ENCODE data around the gene RNASEH2B.

RNASEH2B gene

DNA sequence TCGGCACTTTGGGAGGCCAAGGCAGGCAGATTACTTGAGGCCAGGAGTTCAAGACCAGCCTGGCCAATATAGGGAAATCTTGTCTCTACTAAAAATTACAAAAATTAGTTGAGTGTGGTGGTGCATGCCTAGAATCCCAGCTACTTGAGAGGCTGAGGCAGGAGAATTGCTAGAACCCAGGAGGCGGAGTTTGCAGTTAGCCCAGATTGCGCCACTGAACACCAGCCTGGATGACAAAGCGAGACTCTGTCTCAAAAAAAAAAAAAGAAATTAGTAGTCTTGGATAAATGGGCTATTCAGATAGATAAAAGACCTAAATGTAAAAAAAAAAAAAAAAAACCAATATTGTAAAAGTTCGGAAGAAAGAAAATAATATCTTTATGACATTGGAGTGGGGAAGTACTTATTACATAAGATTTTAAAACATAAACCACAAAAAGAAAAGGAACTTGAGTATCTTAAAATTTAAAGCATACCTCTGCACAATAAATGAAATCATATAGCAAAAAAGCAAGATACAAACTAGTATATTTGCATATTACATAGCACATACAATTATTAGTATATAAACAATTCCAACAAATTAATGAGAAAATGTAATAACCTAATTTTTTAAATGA, 26.7 kb upstream of the RNASEH2B start:
- no peak overlapping the region for H3K4me3 ChIP-seq (ENCODE audit: insufficient read depth, low read length, poor library complexity, severe bottlenecking)

DNA sequence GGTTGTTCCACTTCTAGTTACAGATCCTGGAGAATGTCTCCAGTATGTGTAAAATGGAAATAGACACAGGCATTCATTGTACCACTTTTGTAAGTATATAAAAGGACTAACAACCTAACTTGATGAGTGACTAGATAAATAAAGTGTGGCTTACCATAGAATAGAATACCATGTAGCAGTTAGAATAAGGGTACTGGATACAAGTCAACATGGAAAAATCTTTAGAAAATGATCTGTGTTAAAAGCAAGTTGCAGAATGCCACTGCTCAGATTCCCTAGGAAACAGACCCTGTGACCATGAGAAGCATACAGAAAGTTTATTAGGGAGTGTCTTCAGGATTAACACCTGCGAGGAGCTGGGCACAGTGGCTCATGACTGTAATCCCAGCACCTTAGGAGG, 25.9 kb upstream of the RNASEH2B start:
- no peak overlapping the region for H3K4me3 ChIP-seq (ENCODE audit: insufficient read depth, low read length, poor library complexity, severe bottlenecking)
- no peaks in the 10 kb centered on the region for H3K27me3 ChIP-seq (ENCODE audit: low read length)
- TF ChIP-seq CTCF (IDR thresholded peaks at IDR 0.05; ENCODE audit: insufficient read depth, low read length, poor library complexity, severe bottlenecking) (no peak), EZH2phosphoT487 (conservative IDR thresholded peaks at IDR 0.05; ENCODE audit: low read length) (no peak)
- H3K36me3 ChIP-seq (ENCODE audit: low read length) = no peaks in the 10 kb centered on the region
- H2AFZ ChIP-seq (ENCODE audit: low read depth, low read length, severe bottlenecking) = no peak overlapping the region
- H4K20me1 ChIP-seq (ENCODE audit: low read depth, low read length) = no peaks in the 10 kb centered on the region
- no peak overlapping the region for H3K4me2 ChIP-seq (ENCODE audit: low read depth, low read length, poor library complexity, severe bottlenecking)
- H3K79me2 ChIP-seq (ENCODE audit: insufficient read depth, low read length) = no peaks in the 10 kb centered on the region
- H3K27ac ChIP-seq (ENCODE audit: low read depth, low read length) = no peak overlapping the region
- H3K9ac ChIP-seq (ENCODE audit: low read length) = no peak overlapping the region
- no peaks in the 10 kb centered on the region for H3F3A ChIP-seq (ENCODE audit: insufficient read depth)
- H3K9me3 ChIP-seq (ENCODE audit: insufficient read depth, low read length) = no peaks in the 10 kb centered on the region
- H3K9me2 ChIP-seq (replicated peaks; ENCODE audit: insufficient read depth, low read length) = no peaks in the 10 kb centered on the region

More for the DNA sequence above, 26.7 kb upstream of the RNASEH2B start:
- no peaks in the 10 kb centered on the region for H3K36me3 ChIP-seq (ENCODE audit: low read length)
- no peak overlapping the region for H2AFZ ChIP-seq (ENCODE audit: low read depth, low read length, severe bottlenecking)
- H3K9ac ChIP-seq (ENCODE audit: low read length) = no peak overlapping the region
- no peaks in the 10 kb centered on the region for H4K20me1 ChIP-seq (ENCODE audit: low read depth, low read length)
- H3K79me2 ChIP-seq (ENCODE audit: insufficient read depth, low read length) = no peaks in the 10 kb centered on the region
- H3K4me2 ChIP-seq (ENCODE audit: low read depth, low read length, poor library complexity, severe bottlenecking) = no peak overlapping the region
- no peak overlapping the region for H3K27ac ChIP-seq (ENCODE audit: low read depth, low read length)
- H3F3A ChIP-seq (ENCODE audit: insufficient read depth) = no peaks in the 10 kb centered on the region
- TF ChIP-seq CTCF (IDR thresholded peaks at IDR 0.05; ENCODE audit: insufficient read depth, low read length, poor library complexity, severe bottlenecking) (no peak), EZH2phosphoT487 (conservative IDR thresholded peaks at IDR 0.05; ENCODE audit: low read length) (no peak)
- H3K9me3 ChIP-seq (ENCODE audit: insufficient read depth, low read length) = no peaks in the 10 kb centered on the region
- H3K27me3 ChIP-seq (ENCODE audit: low read length) = no peaks in the 10 kb centered on the region
- no peaks in the 10 kb centered on the region for H3K9me2 ChIP-seq (replicated peaks; ENCODE audit: insufficient read depth, low read length)

DNA sequence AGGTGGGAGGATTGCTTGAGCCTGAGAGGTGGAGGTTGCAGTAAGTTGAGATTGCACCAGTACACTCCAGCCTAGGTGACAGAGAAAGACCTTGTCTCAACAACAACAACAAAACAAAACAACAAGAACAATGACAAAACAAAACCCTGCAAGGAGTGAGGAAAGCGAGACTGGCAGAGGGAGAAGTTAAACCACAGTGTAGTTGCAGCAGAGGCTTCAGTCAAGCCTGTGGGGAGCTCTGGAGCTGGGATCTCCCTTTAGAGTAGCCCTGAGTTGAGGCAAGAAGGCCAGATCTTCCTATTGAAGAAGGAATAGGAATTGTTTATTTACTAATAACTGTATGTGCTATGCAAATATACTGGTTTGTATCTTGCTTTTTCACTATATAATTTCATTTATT, 25.3 kb upstream of the RNASEH2B start:
- Histone ChIP-seq H3F3A (ENCODE audit: insufficient read depth) (no peaks in the 10 kb centered on the region), H3K9me2 (replicated peaks; ENCODE audit: insufficient read depth, low read length) (no peaks in the 10 kb centered on the region), H3K27me3 (ENCODE audit: low read length) (no peaks in the 10 kb centered on the region), H2AFZ (ENCODE audit: low read depth, low read length, severe bottlenecking) (no peak overlapping the region), H3K4me2 (ENCODE audit: low read depth, low read length, poor library complexity, severe bottlenecking) (no peak overlapping the region), H3K79me2 (ENCODE audit: insufficient read depth, low read length) (no peaks in the 10 kb centered on the region), H3K9ac (ENCODE audit: low read length) (no peak overlapping the region), H3K27ac (ENCODE audit: low read depth, low read length) (no peak overlapping the region), H3K4me3 (ENCODE audit: insufficient read depth, low read length, poor library complexity, severe bottlenecking) (no peak overlapping the region), H3K36me3 (ENCODE audit: low read length) (no peaks in the 10 kb centered on the region), H4K20me1 (ENCODE audit: low read depth, low read length) (no peaks in the 10 kb centered on the region), H3K9me3 (ENCODE audit: insufficient read depth, low read length) (no peaks in the 10 kb centered on the region)
- TF ChIP-seq EZH2phosphoT487 (conservative IDR thresholded peaks at IDR 0.05; ENCODE audit: low read length) (no peak), CTCF (IDR thresholded peaks at IDR 0.05; ENCODE audit: insufficient read depth, low read length, poor library complexity, severe bottlenecking) (no peak)

Measured in SU-DHL-6 (cell line).